ENCODE measurements around the gene GNPTG.

GNPTG gene

GRCh38 chr16:1385232-1385631 is 33.5 kb downstream of the GNPTG start:
- DNase-seq (ENCODE audit: low spot score) = no peak
- no peak for TF ChIP-seq CTCF (IDR thresholded peaks at IDR 0.05; ENCODE audit: extremely low read depth, missing control alignments)

GRCh38 chr16:1387331-1387730 is 35.6 kb downstream of the GNPTG start:
- DNase-seq (ENCODE audit: low spot score) = no peak
- TF ChIP-seq CTCF (IDR thresholded peaks at IDR 0.05; ENCODE audit: extremely low read depth, missing control alignments) = no peak

GRCh38 chr16:1389762-1390161 is 38.0 kb downstream of the GNPTG start:
- TF ChIP-seq CTCF (IDR thresholded peaks at IDR 0.05; ENCODE audit: extremely low read depth, missing control alignments) = no peak
- DNase-seq (ENCODE audit: low spot score) = no peak

GRCh38 chr16:1390239-1390779 is 38.6 kb downstream of the GNPTG start:
- DNase-seq (ENCODE audit: low spot score) = no peak
- no peak for TF ChIP-seq CTCF (IDR thresholded peaks at IDR 0.05; ENCODE audit: extremely low read depth, missing control alignments)

GRCh38 chr16:1392826-1393225 is 41.1 kb downstream of the GNPTG start:
- DNase-seq (ENCODE audit: low spot score) = no peak

GRCh38 chr16:1393613-1394176 is 42.0 kb downstream of the GNPTG start:
- TF ChIP-seq CTCF (IDR thresholded peaks at IDR 0.05; ENCODE audit: extremely low read depth, missing control alignments) = no peak
- DNase-seq (ENCODE audit: low spot score) = no peak

More at GRCh38 chr16:1392826-1393225, 41.1 kb downstream of the GNPTG start:
- no peak for TF ChIP-seq CTCF (IDR thresholded peaks at IDR 0.05; ENCODE audit: extremely low read depth, missing control alignments)

GRCh38 chr16:1394367-1394951 is 42.7 kb downstream of the GNPTG start:
- no peak for TF ChIP-seq CTCF (IDR thresholded peaks at IDR 0.05; ENCODE audit: extremely low read depth, missing control alignments)

More at GRCh38 chr16:1394367-1394951, 42.7 kb downstream of the GNPTG start:
- no peak for DNase-seq (ENCODE audit: low spot score)
